DMS79 treated with DMSO at 0.1 percent for 48 hours (cell line): ENCODE measurements around the gene OPHN1.
"Not testable (repeated sequence)": the region's sequence is repeated elsewhere in the genome, so short reads cannot be mapped to it uniquely, and the experiment has no call there.

ENCODE experiments used
- DNase-seq: peaks from one replicate; lab custom pipeline; 2025; lab: John Stamatoyannopoulos, UW

Gene OPHN1

DNA sequence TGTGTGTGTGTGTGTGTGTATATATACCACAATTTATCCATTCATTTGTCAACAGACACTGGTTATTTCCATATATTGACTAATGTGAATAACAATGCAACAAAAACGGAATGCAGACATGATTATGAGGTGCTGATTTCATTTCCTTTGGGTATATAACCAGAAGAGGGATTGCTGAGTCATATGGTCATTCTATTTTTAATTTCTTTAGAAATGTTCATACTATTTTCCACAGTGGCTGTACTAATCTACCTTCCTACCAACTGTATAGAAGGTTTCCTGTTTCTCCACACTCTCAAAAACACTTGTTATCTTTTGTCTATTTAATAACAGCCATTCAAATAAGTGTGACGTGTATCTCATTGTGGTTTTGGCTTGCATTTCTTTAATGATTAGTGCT is 269.9 kb downstream of the OPHN1 start:
- DNase-seq: no peak

GRCh38 chrX:68147848-68148247 is 285.4 kb downstream of the OPHN1 start:
- no peak for DNase-seq

GRCh38 chrX:68146054-68146453 is 287.2 kb downstream of the OPHN1 start:
- peak; percentile 6 for DNase-seq

- DNase-seq: no peak
Observed at GRCh38 chrX:68139791-68140190, 293.5 kb downstream of the OPHN1 start.

- no peak for DNase-seq
Observed at GRCh38 chrX:68133181-68133580, 300.1 kb downstream of the OPHN1 start.

GRCh38 chrX:68132749-68133148 is 300.5 kb downstream of the OPHN1 start:
- DNase-seq: no peak

DNA sequence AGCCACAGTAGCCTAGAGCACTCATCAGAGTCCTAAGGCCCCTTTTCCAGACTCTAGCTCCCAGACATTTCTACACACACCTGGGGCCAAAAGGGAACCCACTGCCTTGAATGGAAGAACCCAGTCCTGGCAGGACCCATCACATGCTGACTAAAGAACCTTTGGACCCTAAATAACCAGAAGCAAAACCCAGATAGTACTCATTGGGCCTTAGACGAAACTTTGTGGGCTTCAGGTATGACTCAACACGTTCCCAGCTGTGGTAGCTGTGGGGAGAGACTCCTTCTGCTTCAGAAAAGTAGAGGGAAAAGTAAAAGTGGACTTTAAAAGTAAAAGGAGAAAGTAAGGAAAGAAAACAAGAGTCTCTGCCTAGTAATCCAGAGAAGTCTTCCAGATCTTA is 311.5 kb downstream of the OPHN1 start:
- DNase-seq: no peak

GRCh38 chrX:68121371-68121770 is 311.9 kb downstream of the OPHN1 start:
- peak; percentile 3 for DNase-seq

- DNase-seq: no peak
Observed at GRCh38 chrX:68115371-68115770, 317.9 kb downstream of the OPHN1 start.

- DNase-seq: no peak
Observed at GRCh38 chrX:68114573-68115129, 318.6 kb downstream of the OPHN1 start.

DNA sequence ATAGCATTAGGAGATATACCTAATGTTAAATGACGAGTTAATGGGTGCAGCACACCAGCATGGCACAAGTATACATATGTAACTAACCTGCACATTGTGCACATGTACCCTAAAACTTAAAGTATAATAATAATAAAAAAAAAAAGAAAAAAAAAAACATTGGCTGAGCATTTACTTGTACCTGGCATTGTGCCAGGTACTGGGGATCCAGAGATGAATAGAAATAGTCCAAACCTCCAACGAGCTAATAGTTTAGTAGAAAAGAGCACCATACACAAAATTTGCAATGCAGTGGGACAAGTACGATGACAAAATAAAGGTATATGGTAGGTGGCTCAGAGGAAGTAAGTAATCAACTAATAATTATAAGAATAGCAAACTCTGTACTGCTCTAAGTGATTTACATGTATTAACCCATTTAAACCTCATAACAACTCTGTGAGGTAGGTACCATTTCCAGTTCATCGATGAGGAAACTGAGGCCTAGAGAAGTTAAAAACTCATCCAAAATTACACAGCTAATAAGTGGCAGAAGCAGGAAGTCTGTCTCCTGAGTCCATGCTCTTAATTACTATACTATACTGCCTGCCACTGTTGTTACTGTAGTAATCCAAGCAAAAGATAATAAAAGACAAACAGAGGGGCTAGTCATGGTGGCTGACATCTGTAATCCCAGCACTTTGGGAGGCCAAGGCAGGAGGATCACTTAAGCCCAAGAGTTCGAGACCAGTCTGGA is 319.3 kb downstream of the OPHN1 start:
- no peak for DNase-seq

DNA sequence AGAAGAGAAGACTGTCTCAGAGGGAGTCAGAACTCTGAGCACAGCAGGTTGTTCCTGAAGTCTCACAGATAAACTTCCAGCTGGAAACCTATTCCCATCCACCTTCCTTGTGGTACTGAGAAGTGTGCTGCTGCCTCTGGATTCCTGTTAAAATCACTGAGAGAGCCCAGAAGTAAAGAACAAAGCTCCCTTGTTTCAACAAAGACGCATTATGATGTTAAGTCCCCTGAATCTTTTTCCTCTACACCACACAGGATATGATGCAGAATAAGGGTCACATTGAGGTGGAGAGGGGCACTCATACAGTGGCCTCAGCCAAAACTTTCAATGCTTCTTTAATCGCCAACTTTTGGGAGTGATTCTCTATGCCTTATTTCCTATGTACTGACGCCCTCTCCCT is 321.0 kb downstream of the OPHN1 start:
- no peak for DNase-seq

DNA sequence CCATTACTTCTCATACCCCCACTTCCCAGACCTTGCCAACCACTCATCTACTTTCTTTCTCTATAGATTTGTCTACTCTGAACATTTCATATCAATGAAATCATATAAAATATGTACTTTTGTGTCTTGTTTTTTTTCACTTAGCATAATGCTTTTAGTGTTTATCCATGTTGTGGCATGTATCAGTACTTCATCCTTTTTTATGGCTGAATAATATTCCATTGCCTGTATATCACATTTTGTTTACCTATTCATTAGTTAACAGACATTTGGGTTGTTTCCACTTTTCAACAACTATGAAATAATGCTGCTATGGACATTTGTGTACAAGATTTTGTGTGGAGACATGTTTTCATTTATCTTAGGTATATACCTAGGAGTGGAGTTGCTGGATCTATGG is 324.1 kb downstream of the OPHN1 start:
- DNase-seq: no peak

DNA sequence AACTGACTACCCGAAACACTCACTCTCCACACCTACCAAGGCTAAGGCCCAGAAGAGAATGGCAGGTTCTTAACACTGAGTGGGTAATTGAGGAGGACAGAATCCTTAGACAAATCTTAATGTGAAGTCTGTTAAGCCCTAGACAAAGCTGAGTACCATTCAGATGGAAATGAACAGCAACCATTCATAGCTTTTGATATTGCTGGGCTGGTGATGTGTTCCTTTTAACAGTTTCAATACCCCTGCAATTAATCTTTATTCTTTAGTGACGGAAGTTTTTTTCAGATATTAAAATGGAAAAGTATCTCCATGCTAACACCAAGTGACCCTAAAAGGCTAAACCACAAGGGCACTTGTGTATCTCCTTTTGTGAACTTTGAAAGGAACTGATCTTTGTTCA is 334.9 kb downstream of the OPHN1 start:
- peak; percentile 36 for DNase-seq

DNA sequence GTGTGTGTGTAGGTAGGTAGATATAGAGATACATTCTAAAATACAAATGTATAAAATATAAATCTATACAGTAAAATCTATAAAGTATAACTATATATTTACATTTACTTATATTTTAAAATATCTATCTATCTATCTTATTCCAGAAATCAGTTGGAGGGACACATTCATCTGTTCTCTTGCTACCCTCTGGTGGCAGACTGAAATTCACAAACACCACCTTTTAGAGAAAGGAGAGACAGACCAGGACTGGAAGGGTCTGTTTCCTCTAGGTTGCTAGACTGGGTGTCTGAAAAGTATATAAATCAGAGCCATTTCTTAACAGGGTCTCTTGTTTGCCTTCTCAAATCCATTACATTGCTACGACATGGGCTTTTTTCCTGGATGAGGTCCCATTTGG is 343.0 kb downstream of the OPHN1 start:
- DNase-seq: no peak

DNA sequence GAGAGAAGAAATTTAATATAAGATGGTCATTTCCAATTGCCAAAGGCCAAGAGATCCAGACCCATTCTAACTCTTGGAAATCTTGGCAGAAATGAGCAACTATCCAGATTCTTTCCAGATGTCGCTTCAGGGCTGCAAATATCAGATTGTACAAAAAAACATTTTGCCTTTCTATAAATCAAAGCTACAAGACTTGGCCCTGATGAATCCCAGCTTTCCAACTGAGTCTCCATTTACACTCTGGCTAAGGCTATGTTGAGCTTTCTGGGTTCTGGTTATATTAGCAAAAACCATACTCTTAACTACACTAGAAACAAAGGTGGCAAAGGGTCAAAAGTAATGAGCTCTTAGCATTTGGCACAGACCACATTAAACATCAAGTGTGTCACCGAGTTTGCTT is 345.8 kb downstream of the OPHN1 start:
- no peak for DNase-seq

DNA sequence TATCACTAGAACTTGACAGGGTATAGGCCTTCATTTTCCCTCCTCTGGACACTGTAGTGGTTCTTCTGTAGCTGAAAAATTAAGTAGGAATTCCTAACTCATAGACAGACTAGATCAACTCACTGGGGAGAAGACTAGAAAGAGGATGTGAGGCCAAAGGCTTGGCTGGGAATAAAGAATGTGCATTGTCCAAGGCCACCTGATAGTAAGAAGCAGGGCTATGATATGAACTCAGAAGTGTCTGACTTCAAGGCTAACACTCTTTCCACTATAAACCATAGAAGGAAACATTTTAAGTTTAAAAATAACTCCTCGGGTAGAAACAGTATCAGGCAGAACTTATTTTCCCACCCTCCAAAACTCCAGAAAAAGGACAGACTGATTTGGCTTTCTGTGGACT is 346.6 kb downstream of the OPHN1 start:
- no peak for DNase-seq

- DNase-seq: no peak
Observed at GRCh38 chrX:68084765-68085164, 348.5 kb downstream of the OPHN1 start.

- no peak for DNase-seq
Observed at GRCh38 chrX:68083510-68083909, 349.8 kb downstream of the OPHN1 start.

GRCh38 chrX:68079961-68080360 is 353.3 kb downstream of the OPHN1 start:
- peak; percentile 12 for DNase-seq

- not testable (repeated sequence) for DNase-seq
Observed at GRCh38 chrX:68078801-68079200, 354.5 kb downstream of the OPHN1 start.

DNA sequence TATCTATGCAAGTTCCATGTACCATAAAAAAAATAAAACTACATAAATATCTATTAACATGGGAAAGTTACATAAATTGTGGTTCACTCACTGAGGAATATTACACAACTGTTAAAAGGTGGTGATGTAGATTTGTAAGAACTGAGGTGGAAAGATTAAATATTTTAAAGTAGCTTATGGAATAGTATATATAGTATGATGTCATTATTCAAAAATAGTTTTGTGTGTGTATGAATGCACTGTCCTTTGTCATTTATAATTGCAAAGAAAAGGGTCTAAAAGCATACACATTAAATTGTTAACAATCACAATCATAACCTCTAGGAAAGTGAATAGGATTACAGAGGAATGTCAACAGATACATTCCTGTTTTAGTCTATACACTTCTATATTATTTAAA is 355.9 kb downstream of the OPHN1 start:
- no peak for DNase-seq

DNA sequence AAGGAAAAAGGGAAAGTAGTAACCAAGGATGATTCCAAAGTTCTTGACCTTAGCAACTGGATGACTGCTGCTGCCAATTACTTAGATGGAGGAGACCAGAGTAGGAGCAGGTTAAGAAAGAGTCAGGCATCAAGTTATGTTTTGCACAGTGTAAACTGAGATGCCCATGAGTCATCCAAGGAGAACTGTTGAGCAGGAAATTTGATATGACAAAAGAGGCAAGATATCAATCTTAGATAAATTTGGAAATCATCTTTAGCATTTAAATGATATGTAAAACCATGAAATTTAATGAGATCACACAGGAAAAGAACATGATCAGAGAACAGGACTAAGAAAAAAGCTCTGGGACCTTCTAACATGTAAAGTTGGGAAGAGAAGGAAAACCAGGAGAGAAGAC is 361.3 kb downstream of the OPHN1 start:
- DNase-seq: no peak

- DNase-seq: not testable (repeated sequence)
Observed at GRCh38 chrX:68070119-68070518, 363.2 kb downstream of the OPHN1 start.
